HepG2 (cell line): Measurements from ENCODE around the gene LTC4S. TPM values are rescaled to one million over a fixed set of nuclear protein-coding genes. Genes with fewer than 3 reads are reported as not detected.
A peak's percentile ranks its signal among the peaks of the same experiment; 100 is the strongest.

Experiments
- ATRX ChIP-seq: sonication (generic); formaldehyde crosslinking; IDR thresholded peaks from 2 replicates; pipeline ENCODE4 v1.4.0; 2020; ENCODE audit warnings: missing genetic modification reagents, borderline replicate concordance
- CHCHD3 ChIP-seq: sonication (generic); formaldehyde crosslinking; IDR thresholded peaks from 2 replicates; pipeline ENCODE4 v1.8.0; 2022; ENCODE audit warnings: mild to moderate bottlenecking, missing genetic modification reagents, moderate library complexity
- DNMT1 ChIP-seq: sonication (generic); formaldehyde crosslinking; IDR thresholded peaks from 2 replicates; pipeline ENCODE4 v1.5.1; 2020; ENCODE audit warnings: mild to moderate bottlenecking, missing genetic modification reagents
- IKZF1 ChIP-seq: fragments of 450-650 bp; IDR thresholded peaks from 2 replicates; pipeline ENCODE4 v1.7.1; 2016
- JDP2 ChIP-seq: sonication (generic); formaldehyde crosslinking; IDR thresholded peaks from 2 replicates; pipeline ENCODE4 v1.8.1; 2022; ENCODE audit warnings: missing genetic modification reagents, borderline replicate concordance
- MED1 ChIP-seq: sonication (generic); formaldehyde crosslinking; IDR thresholded peaks from 2 replicates; pipeline ENCODE4 v1.4.0; 2020; ENCODE audit warnings: missing genetic modification reagents
- NFKBIZ ChIP-seq: IDR thresholded peaks from 2 replicates; pipeline ENCODE4 v1.6.1; 2018; ENCODE audit warnings: missing genetic modification reagents, missing compliant biosample characterization
- RBM39 ChIP-seq: fragments of 200-400 bp; formaldehyde crosslinking; IDR thresholded peaks from one replicate; pipeline ENCODE4 v1.6.1; 2018; ENCODE audit warnings: antibody characterized with exemption, mild to moderate bottlenecking, low read depth, low read length; ENCODE audit not compliant: poor library complexity, severe bottlenecking
- STAT5B ChIP-seq: sonication (generic); formaldehyde crosslinking; IDR thresholded peaks from 2 replicates; pipeline ENCODE4 v1.4.0; 2020; ENCODE audit warnings: missing genetic modification reagents
- ZNF234 ChIP-seq: sonication (generic); formaldehyde crosslinking; conservative IDR thresholded peaks from 2 replicates; pipeline ENCODE4 v1.5.1; 2020; ENCODE audit warnings: mild to moderate bottlenecking, missing genetic modification reagents
- ZNF343 ChIP-seq: sonication (generic); formaldehyde crosslinking; IDR thresholded peaks from 2 replicates; pipeline ENCODE4 v1.4.0; 2020; ENCODE audit warnings: mild to moderate bottlenecking, missing genetic modification reagents
- ZNF446 ChIP-seq: sonication (generic); formaldehyde crosslinking; IDR thresholded peaks from 2 replicates; pipeline ENCODE4 v1.5.0; 2020; ENCODE audit warnings: mild to moderate bottlenecking, missing genetic modification reagents
- ZNF564 ChIP-seq: sonication (generic); formaldehyde crosslinking; IDR thresholded peaks from 2 replicates; pipeline ENCODE4 v1.8.1; 2023; ENCODE audit warnings: mild to moderate bottlenecking, missing genetic modification reagents
- ZNF766 ChIP-seq: sonication (generic); formaldehyde crosslinking; IDR thresholded peaks from 2 replicates; pipeline ENCODE4 v1.5.0; 2020; ENCODE audit warnings: missing genetic modification reagents, borderline replicate concordance
- polyA plus RNA-seq, 8 experiments: library from polyadenylated mRNA; depleted of rRNA in 3 of 8; stranded (reverse) in 7 of 8; unstranded in 1 of 8; fragments of >200 nt; fragmentation: Illumina TruSeq in 4 of 8; extraction: Trizol in 4 of 8; gene quantifications; 2 replicates each; pipeline versions ENCODE4 v1.2.1 to v1.2.3, GENCODE V29; 2011 to 2016; ENCODE audit warnings: low read depth in 4 of 8, missing spikeins in 1 of 8, mixed read lengths in 1 of 8; ENCODE audit not compliant: insufficient read depth in 1 of 8
- total RNA-seq, 5 experiments: library from RNA; depleted of rRNA; stranded (reverse); fragments of >200 nt; fragmentation: Illumina TruSeq; extraction: Trizol; gene quantifications; 2 replicates each; pipeline ENCODE4 v1.2.3, GENCODE V29; 2016; ENCODE audit warnings: low read depth in 1 of 5
- TF ChIP-seq, protein P1 (sequence below): sonication (generic); formaldehyde crosslinking; IDR thresholded peaks from 2 replicates; pipeline ENCODE4 v1.4.0; 2020; ENCODE audit warnings: missing genetic modification reagents
- TF ChIP-seq, protein P2 (sequence below): sonication (generic); formaldehyde crosslinking; IDR thresholded peaks from 2 replicates; pipeline ENCODE4 v1.9.0; 2022; ENCODE audit warnings: low read depth, missing genetic modification reagents
- TF ChIP-seq, protein P3 (sequence below): sonication (generic); formaldehyde crosslinking; IDR thresholded peaks from 2 replicates; pipeline ENCODE4 v1.9.0; 2021; ENCODE audit warnings: missing genetic modification reagents, mild to moderate bottlenecking, borderline replicate concordance
- TF ChIP-seq, protein P4 (sequence below): sonication (generic); formaldehyde crosslinking; IDR thresholded peaks from 2 replicates; pipeline ENCODE4 v1.4.0; 2020; ENCODE audit warnings: mild to moderate bottlenecking, missing genetic modification reagents
- TF ChIP-seq, protein P5 (sequence below): sonication (generic); formaldehyde crosslinking; IDR thresholded peaks from 2 replicates; pipeline ENCODE4 v1.5.1; 2020; ENCODE audit warnings: missing genetic modification reagents, mild to moderate bottlenecking, borderline replicate concordance
- TF ChIP-seq, protein P6 (sequence below): IDR thresholded peaks from 2 replicates; pipeline ENCODE4 v1.6.1; 2016; ENCODE audit warnings: mild to moderate bottlenecking, missing biosample characterization, missing genetic modification reagents

Gene LTC4S
- total and polyA plus RNA-seq, 2 of the 13 experiments (the other 11 are each of a cell fraction or from before 2014, with no cell fraction given) = 0.35 TPM; not detected in 1

DNA sequence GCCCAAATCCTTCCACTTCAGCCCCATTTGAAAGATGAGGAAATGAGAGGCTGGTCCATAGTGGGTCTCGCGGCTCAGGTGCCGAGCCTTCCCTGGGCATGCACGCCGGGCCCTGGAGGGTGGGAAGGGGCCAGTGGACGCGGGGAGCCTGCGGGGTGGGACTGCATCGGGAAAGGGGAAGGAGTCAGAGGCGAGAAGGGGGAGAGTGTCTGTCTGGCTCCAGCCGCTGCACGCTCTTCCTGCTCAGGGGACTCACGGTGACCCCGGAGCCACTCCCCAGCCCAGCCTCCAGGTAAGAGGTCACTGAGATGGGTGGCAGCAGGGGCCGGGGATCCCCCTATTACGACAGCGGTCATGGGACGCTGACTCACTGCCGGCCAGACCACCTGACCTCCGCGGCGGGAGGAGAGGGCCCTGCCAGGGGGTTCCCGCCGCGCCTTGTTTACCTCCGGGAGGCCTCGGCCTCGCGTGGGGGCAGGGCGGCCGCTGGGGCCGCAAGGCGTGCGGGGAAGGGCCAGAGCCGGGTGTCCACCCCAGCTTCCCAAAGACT lies 25.0 kb downstream of the LTC4S start (continued):
- TF ChIP-seq, protein P1, sequence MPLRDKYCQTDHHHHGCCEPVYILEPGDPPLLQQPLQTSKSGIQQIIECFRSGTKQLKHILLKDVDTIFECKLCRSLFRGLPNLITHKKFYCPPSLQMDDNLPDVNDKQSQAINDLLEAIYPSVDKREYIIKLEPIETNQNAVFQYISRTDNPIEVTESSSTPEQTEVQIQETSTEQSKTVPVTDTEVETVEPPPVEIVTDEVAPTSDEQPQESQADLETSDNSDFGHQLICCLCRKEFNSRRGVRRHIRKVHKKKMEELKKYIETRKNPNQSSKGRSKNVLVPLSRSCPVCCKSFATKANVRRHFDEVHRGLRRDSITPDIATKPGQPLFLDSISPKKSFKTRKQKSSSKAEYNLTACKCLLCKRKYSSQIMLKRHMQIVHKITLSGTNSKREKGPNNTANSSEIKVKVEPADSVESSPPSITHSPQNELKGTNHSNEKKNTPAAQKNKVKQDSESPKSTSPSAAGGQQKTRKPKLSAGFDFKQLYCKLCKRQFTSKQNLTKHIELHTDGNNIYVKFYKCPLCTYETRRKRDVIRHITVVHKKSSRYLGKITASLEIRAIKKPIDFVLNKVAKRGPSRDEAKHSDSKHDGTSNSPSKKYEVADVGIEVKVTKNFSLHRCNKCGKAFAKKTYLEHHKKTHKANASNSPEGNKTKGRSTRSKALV (CRISPR knock-in tag) = 0 out of 2 replicates have a peak, but pooled peaks have one; percentile 23
- TF ChIP-seq STAT5B (CRISPR knock-in tag) (no peak), CHCHD3 (no peak), ZNF564 (CRISPR knock-in tag) (no peak), ZNF766 (no peak), IKZF1 (no peak), ATRX (CRISPR knock-in tag) (no peak), ZNF234 (CRISPR knock-in tag) (no peak), MED1 (CRISPR knock-in tag) (peak; percentile 97), NFKBIZ (CRISPR knock-in tag) (peak; percentile 97), JDP2 (CRISPR knock-in tag) (peak; percentile 21; the same call in 1 of the 2 replicates), DNMT1 (CRISPR knock-in tag) (peak; percentile 90), ZNF343 (CRISPR knock-in tag) (0 out of 2 replicates have a peak, but pooled peaks have one; percentile 16), ZNF446 (CRISPR knock-in tag) (peak; percentile 25; the same call in 1 of the 2 replicates), RBM39 (peak; percentile 92)
- TF ChIP-seq, protein P2, sequence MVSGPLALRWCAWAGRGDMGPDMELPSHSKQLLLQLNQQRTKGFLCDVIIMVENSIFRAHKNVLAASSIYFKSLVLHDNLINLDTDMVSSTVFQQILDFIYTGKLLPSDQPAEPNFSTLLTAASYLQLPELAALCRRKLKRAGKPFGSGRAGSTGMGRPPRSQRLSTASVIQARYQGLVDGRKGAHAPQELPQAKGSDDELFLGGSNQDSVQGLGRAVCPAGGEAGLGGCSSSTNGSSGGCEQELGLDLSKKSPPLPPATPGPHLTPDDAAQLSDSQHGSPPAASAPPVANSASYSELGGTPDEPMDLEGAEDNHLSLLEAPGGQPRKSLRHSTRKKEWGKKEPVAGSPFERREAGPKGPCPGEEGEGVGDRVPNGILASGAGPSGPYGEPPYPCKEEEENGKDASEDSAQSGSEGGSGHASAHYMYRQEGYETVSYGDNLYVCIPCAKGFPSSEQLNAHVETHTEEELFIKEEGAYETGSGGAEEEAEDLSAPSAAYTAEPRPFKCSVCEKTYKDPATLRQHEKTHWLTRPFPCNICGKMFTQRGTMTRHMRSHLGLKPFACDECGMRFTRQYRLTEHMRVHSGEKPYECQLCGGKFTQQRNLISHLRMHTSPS = no peak
- TF ChIP-seq, protein P3, sequence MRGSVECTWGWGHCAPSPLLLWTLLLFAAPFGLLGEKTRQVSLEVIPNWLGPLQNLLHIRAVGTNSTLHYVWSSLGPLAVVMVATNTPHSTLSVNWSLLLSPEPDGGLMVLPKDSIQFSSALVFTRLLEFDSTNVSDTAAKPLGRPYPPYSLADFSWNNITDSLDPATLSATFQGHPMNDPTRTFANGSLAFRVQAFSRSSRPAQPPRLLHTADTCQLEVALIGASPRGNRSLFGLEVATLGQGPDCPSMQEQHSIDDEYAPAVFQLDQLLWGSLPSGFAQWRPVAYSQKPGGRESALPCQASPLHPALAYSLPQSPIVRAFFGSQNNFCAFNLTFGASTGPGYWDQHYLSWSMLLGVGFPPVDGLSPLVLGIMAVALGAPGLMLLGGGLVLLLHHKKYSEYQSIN (CRISPR knock-in tag) = no peak
- TF ChIP-seq, protein P4, sequence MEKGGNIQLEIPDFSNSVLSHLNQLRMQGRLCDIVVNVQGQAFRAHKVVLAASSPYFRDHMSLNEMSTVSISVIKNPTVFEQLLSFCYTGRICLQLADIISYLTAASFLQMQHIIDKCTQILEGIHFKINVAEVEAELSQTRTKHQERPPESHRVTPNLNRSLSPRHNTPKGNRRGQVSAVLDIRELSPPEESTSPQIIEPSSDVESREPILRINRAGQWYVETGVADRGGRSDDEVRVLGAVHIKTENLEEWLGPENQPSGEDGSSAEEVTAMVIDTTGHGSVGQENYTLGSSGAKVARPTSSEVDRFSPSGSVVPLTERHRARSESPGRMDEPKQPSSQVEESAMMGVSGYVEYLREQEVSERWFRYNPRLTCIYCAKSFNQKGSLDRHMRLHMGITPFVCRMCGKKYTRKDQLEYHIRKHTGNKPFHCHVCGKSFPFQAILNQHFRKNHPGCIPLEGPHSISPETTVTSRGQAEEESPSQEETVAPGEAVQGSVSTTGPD = no peak
- TF ChIP-seq, protein P5, sequence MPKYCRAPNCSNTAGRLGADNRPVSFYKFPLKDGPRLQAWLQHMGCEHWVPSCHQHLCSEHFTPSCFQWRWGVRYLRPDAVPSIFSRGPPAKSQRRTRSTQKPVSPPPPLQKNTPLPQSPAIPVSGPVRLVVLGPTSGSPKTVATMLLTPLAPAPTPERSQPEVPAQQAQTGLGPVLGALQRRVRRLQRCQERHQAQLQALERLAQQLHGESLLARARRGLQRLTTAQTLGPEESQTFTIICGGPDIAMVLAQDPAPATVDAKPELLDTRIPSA (CRISPR knock-in tag) = 0 out of 2 replicates have a peak, but pooled peaks have one; percentile 84
- TF ChIP-seq, protein P6, sequence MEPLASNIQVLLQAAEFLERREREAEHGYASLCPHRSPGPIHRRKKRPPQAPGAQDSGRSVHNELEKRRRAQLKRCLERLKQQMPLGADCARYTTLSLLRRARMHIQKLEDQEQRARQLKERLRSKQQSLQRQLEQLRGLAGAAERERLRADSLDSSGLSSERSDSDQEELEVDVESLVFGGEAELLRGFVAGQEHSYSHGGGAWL = 0 out of 2 replicates have a peak, but pooled peaks have one; percentile 33
